ENCODE data around the gene SPAG9. TPM values are rescaled to one million over a fixed set of nuclear protein-coding genes. Genes with fewer than 3 reads are reported as not detected.

Gene SPAG9
- total and polyA plus RNA-seq, 2 donors, result 35.6 to 37.3 TPM

GRCh38 chr17:50977487-50978159 lies 143.0 kb downstream of the SPAG9 start:
- no peaks in the 10 kb centered on the region for H3K9me3 ChIP-seq (ENCODE audit: control insufficient read depth in 2 of 2, insufficient read depth in 1 of 2, low read length in 1 of 2)
- H3K4me1 ChIP-seq (ENCODE audit: control insufficient read depth in 2 of 2, insufficient read depth in 2 of 2, low read length in 2 of 2), result peaks cover 0 to 3% of the 10 kb centered on the region in 2 donors
- peaks cover 30 to 61% of the 10 kb centered on the region in 2 donors for H3K36me3 ChIP-seq (ENCODE audit: control insufficient read depth in 2 of 2, insufficient read depth in 2 of 2, low read length in 1 of 2)
- no peaks in the 10 kb centered on the region for H3K27me3 ChIP-seq (ENCODE audit: control insufficient read depth in 2 of 2, insufficient read depth in 1 of 2, low read length in 1 of 2)
- H3K27ac ChIP-seq (ENCODE audit: low read depth in 1 of 2, low read length in 1 of 2), result no peak overlapping the region
- no peak overlapping the region for H3K4me3 ChIP-seq (ENCODE audit: low read length in 2 of 2)
- 61% methylated on average over 4 of the region's 4 CpGs for WGBS
- DNase-seq (ENCODE audit: low read depth in 6 of 9, low spot score in 9 of 9), result no peak

- H3K4me1 ChIP-seq (ENCODE audit: control insufficient read depth in 2 of 2, insufficient read depth in 2 of 2, low read length in 2 of 2), result peaks cover 0 to 3% of the 10 kb centered on the region in 2 donors
- no peak overlapping the region for H3K27ac ChIP-seq (ENCODE audit: low read depth in 1 of 2, low read length in 1 of 2)
- no peaks in the 10 kb centered on the region for H3K27me3 ChIP-seq (ENCODE audit: control insufficient read depth in 2 of 2, insufficient read depth in 1 of 2, low read length in 1 of 2)
- no peaks in the 10 kb centered on the region for H3K9me3 ChIP-seq (ENCODE audit: control insufficient read depth in 2 of 2, insufficient read depth in 1 of 2, low read length in 1 of 2)
- peaks cover 30 to 57% of the 10 kb centered on the region in 2 donors for H3K36me3 ChIP-seq (ENCODE audit: control insufficient read depth in 2 of 2, insufficient read depth in 2 of 2, low read length in 1 of 2)
- WGBS, result 43% methylated on average over 2 of the region's 2 CpGs
- peak in 1 of 9 donors; percentile 21 for DNase-seq (ENCODE audit: low read depth in 6 of 9, low spot score in 9 of 9)
- no peak overlapping the region for H3K4me3 ChIP-seq (ENCODE audit: low read length in 2 of 2)
Observed at GRCh38 chr17:50976951-50977472, 143.7 kb downstream of the SPAG9 start.

GRCh38 chr17:50973557-50974494 lies 146.8 kb downstream of the SPAG9 start:
- peaks cover 0 to 3% of the 10 kb centered on the region in 2 donors for H3K4me1 ChIP-seq (ENCODE audit: control insufficient read depth in 2 of 2, insufficient read depth in 2 of 2, low read length in 2 of 2)
- H3K4me3 ChIP-seq (ENCODE audit: low read length in 2 of 2), result no peak overlapping the region
- no peak overlapping the region for H3K27ac ChIP-seq (ENCODE audit: low read depth in 1 of 2, low read length in 1 of 2)
- no peaks in the 10 kb centered on the region for H3K27me3 ChIP-seq (ENCODE audit: control insufficient read depth in 2 of 2, insufficient read depth in 1 of 2, low read length in 1 of 2)
- WGBS, result 98% methylated on average over 7 of the region's 7 CpGs
- H3K9me3 ChIP-seq (ENCODE audit: control insufficient read depth in 2 of 2, insufficient read depth in 1 of 2, low read length in 1 of 2), result no peaks in the 10 kb centered on the region
- no peak for DNase-seq (ENCODE audit: low read depth in 6 of 9, low spot score in 9 of 9)
- H3K36me3 ChIP-seq (ENCODE audit: control insufficient read depth in 2 of 2, insufficient read depth in 2 of 2, low read length in 1 of 2), result peaks cover 30 to 45% of the 10 kb centered on the region in 2 donors

- peaks cover 0 to 2% of the 10 kb centered on the region in 2 donors for H3K4me1 ChIP-seq (ENCODE audit: control insufficient read depth in 2 of 2, insufficient read depth in 2 of 2, low read length in 2 of 2)
- DNase-seq (ENCODE audit: low read depth in 6 of 9, low spot score in 9 of 9), result no peak
- no peaks in the 10 kb centered on the region for H3K9me3 ChIP-seq (ENCODE audit: control insufficient read depth in 2 of 2, insufficient read depth in 1 of 2, low read length in 1 of 2)
- WGBS, result 96% methylated on average over 5 of the region's 5 CpGs
- no peak overlapping the region for H3K4me3 ChIP-seq (ENCODE audit: low read length in 2 of 2)
- H3K27me3 ChIP-seq (ENCODE audit: control insufficient read depth in 2 of 2, insufficient read depth in 1 of 2, low read length in 1 of 2), result no peaks in the 10 kb centered on the region
- H3K27ac ChIP-seq (ENCODE audit: low read depth in 1 of 2, low read length in 1 of 2), result no peak overlapping the region
- peaks cover 28 to 36% of the 10 kb centered on the region in 2 donors for H3K36me3 ChIP-seq (ENCODE audit: control insufficient read depth in 2 of 2, insufficient read depth in 2 of 2, low read length in 1 of 2)
Observed at GRCh38 chr17:50972577-50972976, 148.1 kb downstream of the SPAG9 start.

- H3K27ac ChIP-seq (ENCODE audit: low read depth in 1 of 2, low read length in 1 of 2), result no peak overlapping the region
- H3K4me3 ChIP-seq (ENCODE audit: low read length in 2 of 2), result no peak overlapping the region
- DNase-seq (ENCODE audit: low read depth in 6 of 9, low spot score in 9 of 9), result no peak
- H3K9me3 ChIP-seq (ENCODE audit: control insufficient read depth in 2 of 2, insufficient read depth in 1 of 2, low read length in 1 of 2), result no peaks in the 10 kb centered on the region
- H3K36me3 ChIP-seq (ENCODE audit: control insufficient read depth in 2 of 2, insufficient read depth in 2 of 2, low read length in 1 of 2), result peaks cover 23 to 33% of the 10 kb centered on the region in 2 donors
- H3K4me1 ChIP-seq (ENCODE audit: control insufficient read depth in 2 of 2, insufficient read depth in 2 of 2, low read length in 2 of 2), result no peaks in the 10 kb centered on the region
- no peaks in the 10 kb centered on the region for H3K27me3 ChIP-seq (ENCODE audit: control insufficient read depth in 2 of 2, insufficient read depth in 1 of 2, low read length in 1 of 2)
- 91% methylated on average over 1 of the region's 1 CpG for WGBS
Observed at GRCh38 chr17:50967795-50968194, 152.9 kb downstream of the SPAG9 start.

- Histone ChIP-seq H3K36me3 (ENCODE audit: control insufficient read depth in 2 of 2, insufficient read depth in 2 of 2, low read length in 1 of 2) (peaks cover 23 to 30% of the 10 kb centered on the region in 2 donors), H3K27me3 (ENCODE audit: control insufficient read depth in 2 of 2, insufficient read depth in 1 of 2, low read length in 1 of 2) (no peaks in the 10 kb centered on the region), H3K4me3 (ENCODE audit: low read length in 2 of 2) (no peak overlapping the region), H3K4me1 (ENCODE audit: control insufficient read depth in 2 of 2, insufficient read depth in 2 of 2, low read length in 2 of 2) (no peaks in the 10 kb centered on the region), H3K9me3 (ENCODE audit: control insufficient read depth in 2 of 2, insufficient read depth in 1 of 2, low read length in 1 of 2) (no peaks in the 10 kb centered on the region), H3K27ac (ENCODE audit: low read depth in 1 of 2, low read length in 1 of 2) (no peak overlapping the region)
- no peak for DNase-seq (ENCODE audit: low read depth in 6 of 9, low spot score in 9 of 9)
- 94% methylated on average over 3 of the region's 3 CpGs for WGBS
Observed at GRCh38 chr17:50966163-50966666, 154.5 kb downstream of the SPAG9 start.

GRCh38 chr17:50963139-50963538 lies 157.5 kb downstream of the SPAG9 start:
- H3K4me1 ChIP-seq (ENCODE audit: control insufficient read depth in 2 of 2, insufficient read depth in 2 of 2, low read length in 2 of 2), result no peaks in the 10 kb centered on the region
- WGBS, result 57% methylated on average over 2 of the region's 2 CpGs
- DNase-seq (ENCODE audit: low read depth in 6 of 9, low spot score in 9 of 9), result no peak
- peaks cover 14 to 21% of the 10 kb centered on the region in 2 donors for H3K36me3 ChIP-seq (ENCODE audit: control insufficient read depth in 2 of 2, insufficient read depth in 2 of 2, low read length in 1 of 2)
- no peak overlapping the region for H3K27ac ChIP-seq (ENCODE audit: low read depth in 1 of 2, low read length in 1 of 2)
- no peak overlapping the region for H3K4me3 ChIP-seq (ENCODE audit: low read length in 2 of 2)
- H3K9me3 ChIP-seq (ENCODE audit: control insufficient read depth in 2 of 2, insufficient read depth in 1 of 2, low read length in 1 of 2), result no peaks in the 10 kb centered on the region
- no peaks in the 10 kb centered on the region for H3K27me3 ChIP-seq (ENCODE audit: control insufficient read depth in 2 of 2, insufficient read depth in 1 of 2, low read length in 1 of 2)

GRCh38 chr17:50961282-50962220 lies 159.1 kb downstream of the SPAG9 start:
- Histone ChIP-seq H3K27me3 (ENCODE audit: control insufficient read depth in 2 of 2, insufficient read depth in 1 of 2, low read length in 1 of 2) (no peaks in the 10 kb centered on the region), H3K36me3 (ENCODE audit: control insufficient read depth in 2 of 2, insufficient read depth in 2 of 2, low read length in 1 of 2) (peaks cover 14 to 16% of the 10 kb centered on the region in 2 donors), H3K27ac (ENCODE audit: low read depth in 1 of 2, low read length in 1 of 2) (no peak overlapping the region), H3K9me3 (ENCODE audit: control insufficient read depth in 2 of 2, insufficient read depth in 1 of 2, low read length in 1 of 2) (no peaks in the 10 kb centered on the region), H3K4me1 (ENCODE audit: control insufficient read depth in 2 of 2, insufficient read depth in 2 of 2, low read length in 2 of 2) (peaks cover 0 to 2% of the 10 kb centered on the region in 2 donors), H3K4me3 (ENCODE audit: low read length in 2 of 2) (no peak overlapping the region)
- no peak for DNase-seq (ENCODE audit: low read depth in 6 of 9, low spot score in 9 of 9)
- WGBS, result 93% methylated on average over 9 of the region's 9 CpGs

Measured in thymus (tissue), 11 donors.